AG09319 (cell line): ENCODE data around the gene PTRH2.

Experiments
- DNase-seq: peaks from one replicate; pipeline ENCODE4 v3.0.0-alpha.2; 2010; ENCODE audit warnings: low read depth; ENCODE audit errors: extremely low read depth
- CTCF ChIP-seq: IDR thresholded peaks from 2 replicates; pipeline ENCODE4 v1.5.1; 2011; ENCODE audit warnings: low read depth, mild to moderate bottlenecking, inconsistent platforms, low read length, moderate library complexity

Gene PTRH2

GRCh38 chr17:59719526-59719925, 12.3 kb upstream of the PTRH2 start:
- TF ChIP-seq CTCF = no peak
- no peak for DNase-seq

- no peak for DNase-seq
- no peak for TF ChIP-seq CTCF
These were observed 9.2 kb upstream of the PTRH2 start for GRCh38 chr17:59716427-59716826.

- DNase-seq = no peak
- no peak for TF ChIP-seq CTCF
These were observed 7.0 kb upstream of the PTRH2 start for GRCh38 chr17:59714255-59714654.

GRCh38 chr17:59712862-59713261, 5.6 kb upstream of the PTRH2 start:
- TF ChIP-seq CTCF = no peak
- no peak for DNase-seq

GRCh38 chr17:59711936-59712335, 4.7 kb upstream of the PTRH2 start:
- no peak for DNase-seq
- no peak for TF ChIP-seq CTCF

- no peak for DNase-seq
- no peak for TF ChIP-seq CTCF
These were observed 771 bp upstream of the PTRH2 start for GRCh38 chr17:59707971-59708430.

GRCh38 chr17:59702304-59702703, 4.9 kb downstream of the PTRH2 start:
- no peak for TF ChIP-seq CTCF
- no peak for DNase-seq
